Small intestine (tissue), 7 donors: ENCODE results near the gene HERC5. TPM values are rescaled to one million over a fixed set of nuclear protein-coding genes. Genes with fewer than 3 reads are reported as not detected.
A peak's percentile ranks its signal among the peaks of the same experiment; 100 is the strongest.

Experiments
- DNase-seq, 2 donors: peaks; one replicate each; pipeline versions ENCODE4 v3.0.0 to v3.0.0-alpha.2; 2013
- FAIRE-seq: peaks from 2 replicates; lab custom pipeline; 2012; peaks lifted over from hg19 to GRCh38; lab: Jason Lieb, UNC
- H3K27ac ChIP-seq, 3 donors: one replicate each; pipeline ENCODE4 v1.5.1; 2013; ENCODE audit warnings: low read length in 2 of 3, mild to moderate bottlenecking in 2 of 3, control low read depth in 1 of 3, inconsistent platforms in 1 of 3, low read depth in 1 of 3, moderate library complexity in 1 of 3
- H3K27me3 ChIP-seq, 3 donors: one replicate each; pipeline ENCODE4 v1.6.1; 2013; ENCODE audit warnings: low read length in 3 of 3, inconsistent platforms in 1 of 3; ENCODE audit not compliant: control insufficient read depth in 3 of 3, insufficient read depth in 3 of 3
- H3K36me3 ChIP-seq, 3 donors: one replicate each; pipeline ENCODE4 v1.6.1; 2013; ENCODE audit warnings: low read length in 3 of 3, inconsistent platforms in 1 of 3, low read depth in 1 of 3, mild to moderate bottlenecking in 1 of 3, moderate library complexity in 1 of 3; ENCODE audit not compliant: control insufficient read depth in 3 of 3, insufficient read depth in 2 of 3
- H3K4me1 ChIP-seq, 3 donors: one replicate each; pipeline ENCODE4 v1.6.1; 2013; ENCODE audit warnings: low read length in 2 of 3, inconsistent platforms in 1 of 3, low read depth in 1 of 3, mild to moderate bottlenecking in 1 of 3, moderate library complexity in 1 of 3; ENCODE audit not compliant: control insufficient read depth in 3 of 3, insufficient read depth in 2 of 3
- H3K4me3 ChIP-seq, 3 donors: one replicate each; pipeline ENCODE4 v1.5.1; 2013; ENCODE audit warnings: low read length in 3 of 3, control low read depth in 1 of 3, inconsistent platforms in 1 of 3, low read depth in 1 of 3, mild to moderate bottlenecking in 1 of 3, moderate library complexity in 1 of 3
- H3K9me3 ChIP-seq, 2 donors: one replicate each; pipeline ENCODE4 v1.6.1; 2013; ENCODE audit warnings: low read depth in 1 of 2, low read length in 1 of 2; ENCODE audit not compliant: control insufficient read depth in 2 of 2, insufficient read depth in 1 of 2
- WGBS, 3 donors: extraction: QIAGEN DNeasy Blood & Tissue Kit; methylation state at CpG; one replicate each; pipeline ENCODE4 v1.1.7; 2013; 5-methylcytosine and 5-hydroxymethylcytosine counted together
- polyA plus RNA-seq, 4 donors: library from polyadenylated mRNA; stranded (reverse) in 3 of 4; unstranded in 1 of 4; fragments of 200-250 nt in 3 of 4; fragments of 120-200 nt in 1 of 4; gene quantifications; one replicate each; pipeline versions ENCODE4 v1.2.1 to v1.2.3, GENCODE V29; 2013
- donor health status: healthy with polysubstance abuse.
- donor health status: control.
- donor health status: control.
- donor health status: Bipolar disorder and iron deficiency.
- donor health status: healthy.

The HERC5 gene
- polyA plus RNA-seq, 4 donors: 2.0 to 4.3 (median 2.8) TPM

- Histone ChIP-seq H3K9me3 (no peaks in the 10 kb centered on the region), H3K4me3 (no peak overlapping the region), H3K36me3 (no peaks in the 10 kb centered on the region), H3K27ac (no peak overlapping the region), H3K4me1 (no peaks in the 10 kb centered on the region), H3K27me3 (no peaks in the 10 kb centered on the region)
- no peak for DNase-seq
- FAIRE-seq: no peak
- WGBS, 3 donors: 62 to 77% (median 66%) methylated on average over 2 of the region's 2 CpGs
These were observed 21.3 kb downstream of the HERC5 start for GRCh38 chr4:88478247-88478646.

GRCh38 chr4:88481537-88481936, 24.6 kb downstream of the HERC5 start:
- H3K36me3 ChIP-seq: no peaks in the 10 kb centered on the region
- H3K4me1 ChIP-seq: no peaks in the 10 kb centered on the region
- 62 to 84% (median 81%) methylated on average over 1 of the region's 1 CpG for WGBS, 3 donors
- no peaks in the 10 kb centered on the region for H3K27me3 ChIP-seq
- no peak overlapping the region for H3K4me3 ChIP-seq
- DNase-seq: no peak
- no peak for FAIRE-seq
- H3K27ac ChIP-seq: no peak overlapping the region
- H3K9me3 ChIP-seq: no peaks in the 10 kb centered on the region

- H3K9me3 ChIP-seq: no peaks in the 10 kb centered on the region
These were observed 32.3 kb downstream of the HERC5 start for GRCh38 chr4:88489100-88489761.

GRCh38 chr4:88497859-88498409, 41.0 kb downstream of the HERC5 start:
- whole genome bisulfite sequencing, 3 donors: 79 to 96% (median 95%) methylated on average over 2 of the region's 2 CpGs
- Histone ChIP-seq H3K27ac (no peak overlapping the region), H3K27me3 (no peaks in the 10 kb centered on the region), H3K9me3 (no peaks in the 10 kb centered on the region), H3K4me3 (no peak overlapping the region), H3K36me3 (peaks cover 0 to 8% (median 2%) of the 10 kb centered on the region in 3 donors), H3K4me1 (no peaks in the 10 kb centered on the region)
- DNase-seq (no peak), FAIRE-seq (no peak)

More at GRCh38 chr4:88489100-88489761, 32.3 kb downstream of the HERC5 start:
- DNase-seq (no peak), FAIRE-seq (no peak)
- no peaks in the 10 kb centered on the region for H3K27me3 ChIP-seq
- H3K27ac ChIP-seq: no peak overlapping the region
- 59 to 65% (median 61%) methylated on average over 4 of the region's 4 CpGs for WGBS, 3 donors
- H3K36me3 ChIP-seq: peaks cover 0 to 3% (median 0%) of the 10 kb centered on the region in 3 donors
- H3K4me3 ChIP-seq: no peak overlapping the region
- no peaks in the 10 kb centered on the region for H3K4me1 ChIP-seq

GRCh38 chr4:88503344-88503743, 46.4 kb downstream of the HERC5 start:
- H3K27ac ChIP-seq: no peak overlapping the region
- peak; percentile 61 for FAIRE-seq
- DNase-seq: no peak
- H3K4me3 ChIP-seq: no peak overlapping the region
- no peaks in the 10 kb centered on the region for H3K4me1 ChIP-seq
- H3K36me3 ChIP-seq: peaks cover 0 to 2% (median 0%) of the 10 kb centered on the region in 3 donors
- WGBS, 3 donors: 84 to 88% (median 88%) methylated on average over 2 of the region's 2 CpGs
- no peaks in the 10 kb centered on the region for H3K9me3 ChIP-seq
- H3K27me3 ChIP-seq: no peaks in the 10 kb centered on the region

- H3K4me1 ChIP-seq: no peaks in the 10 kb centered on the region
- no peak overlapping the region for H3K27ac ChIP-seq
- H3K36me3 ChIP-seq: no peaks in the 10 kb centered on the region
- H3K4me3 ChIP-seq: no peak overlapping the region
- no peaks in the 10 kb centered on the region for H3K9me3 ChIP-seq
- WGBS, 3 donors: 69 to 80% (median 73%) methylated on average over 3 of the region's 3 CpGs
- FAIRE-seq: no peak
- H3K27me3 ChIP-seq: no peaks in the 10 kb centered on the region
- DNase-seq: no peak
These were observed 54.3 kb downstream of the HERC5 start for GRCh38 chr4:88511236-88511635.

- Histone ChIP-seq H3K36me3 (peaks cover 0 to 4% (median 0%) of the 10 kb centered on the region in 3 donors), H3K4me3 (no peak overlapping the region), H3K27me3 (no peaks in the 10 kb centered on the region), H3K4me1 (no peaks in the 10 kb centered on the region), H3K27ac (no peak overlapping the region), H3K9me3 (no peaks in the 10 kb centered on the region)
- FAIRE-seq (no peak), DNase-seq (no peak)
- WGBS, 3 donors: 77 to 83% (median 78%) methylated on average over 8 of the region's 8 CpGs
These were observed 57.9 kb downstream of the HERC5 start for GRCh38 chr4:88514557-88515511.

- Histone ChIP-seq H3K4me3 (no peak overlapping the region), H3K4me1 (peaks cover 0 to 4% (median 0%) of the 10 kb centered on the region in 3 donors), H3K36me3 (peaks cover 0 to 4% (median 1%) of the 10 kb centered on the region in 3 donors), H3K27me3 (no peaks in the 10 kb centered on the region), H3K27ac (no peak overlapping the region), H3K9me3 (no peaks in the 10 kb centered on the region)
- DNase-seq: no peak
- 88 to 95% (median 89%) methylated on average over 3 of the region's 3 CpGs for WGBS, 3 donors
- FAIRE-seq: no peak
These were observed 59.8 kb downstream of the HERC5 start for GRCh38 chr4:88516746-88517145.
